ENCODE results near the gene PRRT2.

DNA sequence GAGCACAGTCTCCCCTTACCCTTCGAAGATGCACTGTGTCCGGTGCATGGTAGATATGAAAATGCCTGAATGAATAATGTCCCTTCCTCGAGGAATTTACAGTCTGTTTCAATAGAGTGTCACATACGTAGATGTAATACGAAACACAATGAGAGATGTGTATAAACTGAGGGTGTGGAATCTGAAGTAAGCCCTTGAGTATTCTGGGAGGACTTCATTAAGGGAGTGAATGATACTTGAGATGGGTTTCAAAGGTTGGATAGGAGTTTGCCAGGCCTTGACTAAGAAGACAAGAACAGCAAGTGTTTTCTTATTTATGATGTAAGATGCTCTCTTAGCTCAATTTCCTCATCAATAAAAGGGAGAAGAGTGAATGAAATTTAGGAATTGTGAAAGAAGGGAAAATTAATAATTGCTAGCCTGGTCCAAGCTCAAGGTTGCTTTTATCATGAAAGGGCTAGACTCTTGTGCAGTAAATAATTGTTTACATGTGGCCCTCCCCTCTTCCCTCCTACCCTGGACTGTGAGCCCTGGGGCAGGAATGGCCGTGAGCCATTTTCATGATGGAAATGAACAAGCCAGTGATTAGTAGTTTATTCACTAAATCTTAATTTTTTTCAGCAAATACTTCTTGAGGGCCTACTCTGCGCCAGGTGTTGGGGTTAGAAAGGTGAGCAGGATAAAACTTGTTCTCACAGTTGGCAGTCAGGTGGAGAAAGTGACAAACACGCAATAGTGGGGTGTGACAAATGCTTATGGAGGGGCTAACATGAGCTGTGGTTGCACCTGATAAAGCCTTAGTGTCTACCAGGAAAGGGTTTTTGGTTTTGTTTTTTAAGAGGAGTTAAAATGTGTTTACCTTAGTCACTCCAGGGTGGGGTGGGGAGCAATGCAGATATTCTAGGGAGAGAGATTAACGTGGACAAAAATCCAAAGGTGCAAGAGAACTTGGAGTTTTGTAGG, 19.9 kb upstream of the PRRT2 start:
- TF ChIP-seq, protein P1, sequence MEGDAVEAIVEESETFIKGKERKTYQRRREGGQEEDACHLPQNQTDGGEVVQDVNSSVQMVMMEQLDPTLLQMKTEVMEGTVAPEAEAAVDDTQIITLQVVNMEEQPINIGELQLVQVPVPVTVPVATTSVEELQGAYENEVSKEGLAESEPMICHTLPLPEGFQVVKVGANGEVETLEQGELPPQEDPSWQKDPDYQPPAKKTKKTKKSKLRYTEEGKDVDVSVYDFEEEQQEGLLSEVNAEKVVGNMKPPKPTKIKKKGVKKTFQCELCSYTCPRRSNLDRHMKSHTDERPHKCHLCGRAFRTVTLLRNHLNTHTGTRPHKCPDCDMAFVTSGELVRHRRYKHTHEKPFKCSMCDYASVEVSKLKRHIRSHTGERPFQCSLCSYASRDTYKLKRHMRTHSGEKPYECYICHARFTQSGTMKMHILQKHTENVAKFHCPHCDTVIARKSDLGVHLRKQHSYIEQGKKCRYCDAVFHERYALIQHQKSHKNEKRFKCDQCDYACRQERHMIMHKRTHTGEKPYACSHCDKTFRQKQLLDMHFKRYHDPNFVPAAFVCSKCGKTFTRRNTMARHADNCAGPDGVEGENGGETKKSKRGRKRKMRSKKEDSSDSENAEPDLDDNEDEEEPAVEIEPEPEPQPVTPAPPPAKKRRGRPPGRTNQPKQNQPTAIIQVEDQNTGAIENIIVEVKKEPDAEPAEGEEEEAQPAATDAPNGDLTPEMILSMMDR (conservative IDR thresholded peaks at IDR 0.05; ENCODE audit: low read depth in 2 of 2), result no peak
- TF ChIP-seq POLR2AphosphoS5 (IDR thresholded peaks at IDR 0.05; ENCODE audit: low read depth) (no peak), EZH2phosphoT487 (IDR thresholded peaks at IDR 0.05; ENCODE audit: unreplicated experiment) (no peak), CREB1 (CRISPR knock-in tag; IDR thresholded peaks at IDR 0.05; ENCODE audit: low read depth) (no peak), ZNF114 (CRISPR knock-in tag; IDR thresholded peaks at IDR 0.05) (no peak), REST (IDR thresholded peaks at IDR 0.05; ENCODE audit: unreplicated experiment) (no peak), EZH2 (IDR thresholded peaks at IDR 0.05; ENCODE audit: low read depth, unreplicated experiment) (no peak), ZNF331 (CRISPR knock-in tag; IDR thresholded peaks at IDR 0.05; ENCODE audit: low read depth) (no peak), JUNB (IDR thresholded peaks at IDR 0.05; ENCODE audit: unreplicated experiment) (no peak), STAT1 (IDR thresholded peaks at IDR 0.05; ENCODE audit: unreplicated experiment) (no peak), NANOG (IDR thresholded peaks at IDR 0.05; ENCODE audit: borderline replicate concordance) (no peak)
- TF ChIP-seq, protein P2, sequence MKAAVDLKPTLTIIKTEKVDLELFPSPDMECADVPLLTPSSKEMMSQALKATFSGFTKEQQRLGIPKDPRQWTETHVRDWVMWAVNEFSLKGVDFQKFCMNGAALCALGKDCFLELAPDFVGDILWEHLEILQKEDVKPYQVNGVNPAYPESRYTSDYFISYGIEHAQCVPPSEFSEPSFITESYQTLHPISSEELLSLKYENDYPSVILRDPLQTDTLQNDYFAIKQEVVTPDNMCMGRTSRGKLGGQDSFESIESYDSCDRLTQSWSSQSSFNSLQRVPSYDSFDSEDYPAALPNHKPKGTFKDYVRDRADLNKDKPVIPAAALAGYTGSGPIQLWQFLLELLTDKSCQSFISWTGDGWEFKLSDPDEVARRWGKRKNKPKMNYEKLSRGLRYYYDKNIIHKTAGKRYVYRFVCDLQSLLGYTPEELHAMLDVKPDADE (IDR thresholded peaks at IDR 0.05), result no peak
- TF ChIP-seq, protein P3, sequence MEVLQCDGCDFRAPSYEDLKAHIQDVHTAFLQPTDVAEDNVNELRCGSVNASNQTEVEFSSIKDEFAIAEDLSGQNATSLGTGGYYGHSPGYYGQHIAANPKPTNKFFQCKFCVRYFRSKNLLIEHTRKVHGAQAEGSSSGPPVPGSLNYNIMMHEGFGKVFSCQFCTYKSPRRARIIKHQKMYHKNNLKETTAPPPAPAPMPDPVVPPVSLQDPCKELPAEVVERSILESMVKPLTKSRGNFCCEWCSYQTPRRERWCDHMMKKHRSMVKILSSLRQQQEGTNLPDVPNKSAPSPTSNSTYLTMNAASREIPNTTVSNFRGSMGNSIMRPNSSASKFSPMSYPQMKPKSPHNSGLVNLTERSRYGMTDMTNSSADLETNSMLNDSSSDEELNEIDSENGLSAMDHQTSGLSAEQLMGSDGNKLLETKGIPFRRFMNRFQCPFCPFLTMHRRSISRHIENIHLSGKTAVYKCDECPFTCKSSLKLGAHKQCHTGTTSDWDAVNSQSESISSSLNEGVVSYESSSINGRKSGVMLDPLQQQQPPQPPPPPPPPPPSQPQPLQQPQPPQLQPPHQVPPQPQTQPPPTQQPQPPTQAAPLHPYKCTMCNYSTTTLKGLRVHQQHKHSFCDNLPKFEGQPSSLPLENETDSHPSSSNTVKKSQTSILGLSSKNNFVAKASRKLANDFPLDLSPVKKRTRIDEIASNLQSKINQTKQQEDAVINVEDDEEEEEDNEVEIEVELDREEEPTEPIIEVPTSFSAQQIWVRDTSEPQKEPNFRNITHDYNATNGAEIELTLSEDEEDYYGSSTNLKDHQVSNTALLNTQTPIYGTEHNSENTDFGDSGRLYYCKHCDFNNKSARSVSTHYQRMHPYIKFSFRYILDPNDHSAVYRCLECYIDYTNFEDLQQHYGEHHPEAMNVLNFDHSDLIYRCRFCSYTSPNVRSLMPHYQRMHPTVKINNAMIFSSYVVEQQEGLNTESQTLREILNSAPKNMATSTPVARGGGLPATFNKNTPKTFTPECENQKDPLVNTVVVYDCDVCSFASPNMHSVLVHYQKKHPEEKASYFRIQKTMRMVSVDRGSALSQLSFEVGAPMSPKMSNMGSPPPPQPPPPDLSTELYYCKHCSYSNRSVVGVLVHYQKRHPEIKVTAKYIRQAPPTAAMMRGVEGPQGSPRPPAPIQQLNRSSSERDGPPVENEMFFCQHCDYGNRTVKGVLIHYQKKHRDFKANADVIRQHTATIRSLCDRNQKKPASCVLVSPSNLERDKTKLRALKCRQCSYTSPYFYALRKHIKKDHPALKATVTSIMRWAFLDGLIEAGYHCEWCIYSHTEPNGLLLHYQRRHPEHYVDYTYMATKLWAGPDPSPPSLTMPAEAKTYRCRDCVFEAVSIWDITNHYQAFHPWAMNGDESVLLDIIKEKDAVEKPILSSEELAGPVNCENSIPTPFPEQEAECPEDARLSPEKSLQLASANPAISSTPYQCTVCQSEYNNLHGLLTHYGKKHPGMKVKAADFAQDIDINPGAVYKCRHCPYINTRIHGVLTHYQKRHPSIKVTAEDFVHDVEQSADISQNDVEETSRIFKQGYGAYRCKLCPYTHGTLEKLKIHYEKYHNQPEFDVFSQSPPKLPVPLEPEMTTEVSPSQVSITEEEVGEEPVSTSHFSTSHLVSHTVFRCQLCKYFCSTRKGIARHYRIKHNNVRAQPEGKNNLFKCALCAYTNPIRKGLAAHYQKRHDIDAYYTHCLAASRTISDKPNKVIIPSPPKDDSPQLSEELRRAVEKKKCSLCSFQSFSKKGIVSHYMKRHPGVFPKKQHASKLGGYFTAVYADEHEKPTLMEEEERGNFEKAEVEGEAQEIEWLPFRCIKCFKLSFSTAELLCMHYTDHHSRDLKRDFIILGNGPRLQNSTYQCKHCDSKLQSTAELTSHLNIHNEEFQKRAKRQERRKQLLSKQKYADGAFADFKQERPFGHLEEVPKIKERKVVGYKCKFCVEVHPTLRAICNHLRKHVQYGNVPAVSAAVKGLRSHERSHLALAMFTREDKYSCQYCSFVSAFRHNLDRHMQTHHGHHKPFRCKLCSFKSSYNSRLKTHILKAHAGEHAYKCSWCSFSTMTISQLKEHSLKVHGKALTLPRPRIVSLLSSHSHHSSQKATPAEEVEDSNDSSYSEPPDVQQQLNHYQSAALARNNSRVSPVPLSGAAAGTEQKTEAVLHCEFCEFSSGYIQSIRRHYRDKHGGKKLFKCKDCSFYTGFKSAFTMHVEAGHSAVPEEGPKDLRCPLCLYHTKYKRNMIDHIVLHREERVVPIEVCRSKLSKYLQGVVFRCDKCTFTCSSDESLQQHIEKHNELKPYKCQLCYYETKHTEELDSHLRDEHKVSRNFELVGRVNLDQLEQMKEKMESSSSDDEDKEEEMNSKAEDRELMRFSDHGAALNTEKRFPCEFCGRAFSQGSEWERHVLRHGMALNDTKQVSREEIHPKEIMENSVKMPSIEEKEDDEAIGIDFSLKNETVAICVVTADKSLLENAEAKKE (CRISPR knock-in tag; IDR thresholded peaks at IDR 0.05), result no peak

Data from GM23338 (cell line).